Measurements from ENCODE around the gene UGT1A8. TPM values are rescaled to one million over a fixed set of nuclear protein-coding genes. Genes with fewer than 3 reads are reported as not detected.

The UGT1A8 gene
- total and polyA plus RNA-seq, 2 of the 4 experiments (the other 2 are of a cell fraction) = not detected

DNA sequence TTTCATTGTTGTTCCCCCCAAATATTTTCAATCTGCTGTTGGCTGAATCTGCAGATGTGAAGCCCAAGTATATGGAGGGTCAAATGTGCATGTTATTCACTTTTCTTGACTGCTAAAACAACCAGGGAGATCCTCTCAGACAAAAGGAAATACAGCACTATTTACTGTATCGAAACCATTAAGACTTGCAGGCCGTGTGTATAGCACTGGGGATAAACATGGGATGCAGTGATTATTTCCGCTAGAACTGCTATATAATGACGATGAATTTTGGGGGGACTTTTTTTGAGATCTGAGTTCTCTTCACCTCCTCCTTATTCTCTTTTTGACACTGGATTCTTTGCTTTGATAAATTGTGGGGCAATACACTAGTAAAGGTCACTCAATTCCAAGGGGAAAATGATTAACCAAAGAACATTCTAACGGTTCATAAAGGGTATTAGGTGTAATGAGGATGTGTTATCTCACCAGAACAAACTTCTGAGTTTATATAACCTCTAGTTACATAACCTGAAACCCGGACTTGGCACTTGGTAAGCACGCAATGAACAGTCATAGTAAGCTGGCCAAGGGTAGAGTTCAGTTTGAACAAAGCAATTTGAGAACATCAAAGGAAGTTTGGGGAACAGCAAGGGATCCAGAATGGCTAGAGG is 139.1 kb downstream of the UGT1A8 start:
- Histone ChIP-seq H2AFZ (replicated peaks; ENCODE audit: low read length, poor library complexity) (no peak overlapping the region), H2BK5ac (ENCODE audit: low read depth, low read length, poor library complexity, severe bottlenecking) (no peak overlapping the region), H4K91ac (ENCODE audit: insufficient read depth, low read depth, low read length) (no peak overlapping the region), H2BK120ac (ENCODE audit: low read depth, low read length) (no peak overlapping the region), H3K18ac (ENCODE audit: low read depth, low read length) (no peak overlapping the region), H2BK15ac (ENCODE audit: low read depth, low read length) (no peak overlapping the region), H2AK9ac (replicated peaks; ENCODE audit: low read depth, low read length, poor library complexity) (no peak overlapping the region), H4K8ac (ENCODE audit: low read depth in 2 of 2, low read length in 2 of 2) (no peak overlapping the region), H3K36me3 (ENCODE audit: control insufficient read depth, insufficient read depth, low read length) (no peaks in the 10 kb centered on the region), H3K4me1 (ENCODE audit: control insufficient read depth, insufficient read depth, low read length) (peaks cover 3% of the 10 kb centered on the region), H3K79me1 (ENCODE audit: low read depth in 1 of 2, low read length in 2 of 2) (no peaks in the 10 kb centered on the region), H4K20me1 (ENCODE audit: insufficient read depth, low read length) (no peaks in the 10 kb centered on the region), H3K4me2 (ENCODE audit: low read depth, low read length) (no peak overlapping the region), H3K9me3 (ENCODE audit: control insufficient read depth, insufficient read depth, low read length) (no peaks in the 10 kb centered on the region; the same call in 1 of the 2 replicates), H3K9ac (ENCODE audit: low read depth, low read length) (no peak overlapping the region), H3K4ac (ENCODE audit: low read depth, low read length) (no peak overlapping the region), H3K27ac (ENCODE audit: insufficient read depth, low read length) (no peak overlapping the region), H2AK5ac (ENCODE audit: low read depth, low read length) (no peak overlapping the region), H3K14ac (replicated peaks; ENCODE audit: low read depth, low read length) (no peak overlapping the region), H3K56ac (ENCODE audit: extremely low read depth, insufficient read depth, low read length) (no peak overlapping the region), H3K4me3 (ENCODE audit: insufficient read depth, low read depth, low read length) (no peak overlapping the region), H2BK20ac (ENCODE audit: low read depth, low read length) (no peak overlapping the region), H3K23ac (ENCODE audit: low read depth, low read length) (no peak overlapping the region), H3K27me3 (ENCODE audit: control insufficient read depth, insufficient read depth, low read length) (no peaks in the 10 kb centered on the region), H3K9me1 (ENCODE audit: insufficient read depth, low read length) (no peaks in the 10 kb centered on the region), H4K5ac (ENCODE audit: low read depth, low read length) (no peak overlapping the region)
- ATAC-seq (ENCODE audit: low read depth) (no peak), DNase-seq (no peak)
- intact Hi-C loops (cut with micrococcal nuclease) (no loop called here), in situ Hi-C loops (cut with MboI; ENCODE audit: low sequenced_read_pairs) (no loop called here), dilution Hi-C loops (cut with HindIII; ENCODE audit: low sequenced_read_pairs, unreplicated experiment) (no loop called here)
- POLR2A ChIA-PET (ENCODE audit: unreplicated experiment) = no interaction called here
- CTCF ChIA-PET = no interaction called here
- no TSS peak for BruUV-seq (replicated peaks)
- no CpG with 5 or more reads among the region's 7 CpGs for WGBS, 2 experiments (ENCODE audit: extremely low coverage in 2 of 2, insufficient read length in 1 of 2)
- TF ChIP-seq, protein P1, sequence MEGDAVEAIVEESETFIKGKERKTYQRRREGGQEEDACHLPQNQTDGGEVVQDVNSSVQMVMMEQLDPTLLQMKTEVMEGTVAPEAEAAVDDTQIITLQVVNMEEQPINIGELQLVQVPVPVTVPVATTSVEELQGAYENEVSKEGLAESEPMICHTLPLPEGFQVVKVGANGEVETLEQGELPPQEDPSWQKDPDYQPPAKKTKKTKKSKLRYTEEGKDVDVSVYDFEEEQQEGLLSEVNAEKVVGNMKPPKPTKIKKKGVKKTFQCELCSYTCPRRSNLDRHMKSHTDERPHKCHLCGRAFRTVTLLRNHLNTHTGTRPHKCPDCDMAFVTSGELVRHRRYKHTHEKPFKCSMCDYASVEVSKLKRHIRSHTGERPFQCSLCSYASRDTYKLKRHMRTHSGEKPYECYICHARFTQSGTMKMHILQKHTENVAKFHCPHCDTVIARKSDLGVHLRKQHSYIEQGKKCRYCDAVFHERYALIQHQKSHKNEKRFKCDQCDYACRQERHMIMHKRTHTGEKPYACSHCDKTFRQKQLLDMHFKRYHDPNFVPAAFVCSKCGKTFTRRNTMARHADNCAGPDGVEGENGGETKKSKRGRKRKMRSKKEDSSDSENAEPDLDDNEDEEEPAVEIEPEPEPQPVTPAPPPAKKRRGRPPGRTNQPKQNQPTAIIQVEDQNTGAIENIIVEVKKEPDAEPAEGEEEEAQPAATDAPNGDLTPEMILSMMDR (conservative IDR thresholded peaks at IDR 0.05; ENCODE audit: low read depth, low read length) = no peak
- no peak for TF ChIP-seq CEBPB (IDR thresholded peaks at IDR 0.05; ENCODE audit: low read depth, low read length)
- no peak for TF ChIP-seq MAFK (IDR thresholded peaks at IDR 0.05; ENCODE audit: low read depth, low read length)
- TF ChIP-seq RCOR1 (IDR thresholded peaks at IDR 0.05; ENCODE audit: insufficient replicate concordance, low read length) = no peak
- TF ChIP-seq, protein P2, sequence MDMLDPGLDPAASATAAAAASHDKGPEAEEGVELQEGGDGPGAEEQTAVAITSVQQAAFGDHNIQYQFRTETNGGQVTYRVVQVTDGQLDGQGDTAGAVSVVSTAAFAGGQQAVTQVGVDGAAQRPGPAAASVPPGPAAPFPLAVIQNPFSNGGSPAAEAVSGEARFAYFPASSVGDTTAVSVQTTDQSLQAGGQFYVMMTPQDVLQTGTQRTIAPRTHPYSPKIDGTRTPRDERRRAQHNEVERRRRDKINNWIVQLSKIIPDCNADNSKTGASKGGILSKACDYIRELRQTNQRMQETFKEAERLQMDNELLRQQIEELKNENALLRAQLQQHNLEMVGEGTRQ (IDR thresholded peaks at IDR 0.05; ENCODE audit: low read depth, low read length) = no peak
- TF ChIP-seq SMC3 (IDR thresholded peaks at IDR 0.05; ENCODE audit: low read depth, low read length) = no peak
- no peak for TF ChIP-seq CHD1 (IDR thresholded peaks at IDR 0.05; ENCODE audit: low read depth, low read length)
- TF ChIP-seq MXI1 (IDR thresholded peaks at IDR 0.05; ENCODE audit: borderline replicate concordance, low read depth, low read length) = no peak
- TF ChIP-seq NFE2L2 (IDR thresholded peaks at IDR 0.05; ENCODE audit: low read depth, low read length) = no peak
- TF ChIP-seq BHLHE40 (IDR thresholded peaks at IDR 0.05; ENCODE audit: low read depth, low read length) = no peak
- TF ChIP-seq MAZ (IDR thresholded peaks at IDR 0.05; ENCODE audit: borderline replicate concordance, low read depth, low read length) = no peak
- TF ChIP-seq FOS (IDR thresholded peaks at IDR 0.05; ENCODE audit: low read depth, low read length) = no peak
- TF ChIP-seq RFX5 (IDR thresholded peaks at IDR 0.05; ENCODE audit: low read depth, low read length) = no peak
- no peak for TF ChIP-seq POLR2A (IDR thresholded peaks at IDR 0.05; ENCODE audit: low read depth, low read length)
- TF ChIP-seq, protein P3, sequence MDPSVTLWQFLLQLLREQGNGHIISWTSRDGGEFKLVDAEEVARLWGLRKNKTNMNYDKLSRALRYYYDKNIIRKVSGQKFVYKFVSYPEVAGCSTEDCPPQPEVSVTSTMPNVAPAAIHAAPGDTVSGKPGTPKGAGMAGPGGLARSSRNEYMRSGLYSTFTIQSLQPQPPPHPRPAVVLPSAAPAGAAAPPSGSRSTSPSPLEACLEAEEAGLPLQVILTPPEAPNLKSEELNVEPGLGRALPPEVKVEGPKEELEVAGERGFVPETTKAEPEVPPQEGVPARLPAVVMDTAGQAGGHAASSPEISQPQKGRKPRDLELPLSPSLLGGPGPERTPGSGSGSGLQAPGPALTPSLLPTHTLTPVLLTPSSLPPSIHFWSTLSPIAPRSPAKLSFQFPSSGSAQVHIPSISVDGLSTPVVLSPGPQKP (IDR thresholded peaks at IDR 0.05; ENCODE audit: borderline replicate concordance, low read depth, low read length) = no peak
- TF ChIP-seq RAD21 (IDR thresholded peaks at IDR 0.05; ENCODE audit: low read length) = no peak

Data from IMR-90 (cell line).